ENCODE results near the gene RPAP2. TPM values are rescaled to one million over a fixed set of nuclear protein-coding genes. Genes with fewer than 3 reads are reported as not detected.
"Not testable (repeated sequence)": the region's sequence is repeated elsewhere in the genome, so short reads cannot be mapped to it uniquely, and the experiment has no call there.

Gene RPAP2
- 0.86 and 1.3 TPM in 2 replicates for total RNA-seq (2014; rRNA removed; shearing (Covaris generic))

- peak; percentile 89 for DNase-seq (ENCODE audit: low spot score)
Measured at GRCh38 chr1:92298573-92299476, at the start of gene RPAP2, which contains the start of gene GLMN. TSS of gene RPAP2 (plus strand) at chr1:92299059. CDS start at chr1:92299074, 15 bp downstream. TSS of gene GLMN (minus strand) at chr1:92298987. CDS start at chr1:92297999, 988 bp downstream.

GRCh38 chr1:92254714-92255113 is 44.1 kb upstream of the RPAP2 start:
- not testable (repeated sequence) for DNase-seq (ENCODE audit: low spot score)

- no peak for DNase-seq (ENCODE audit: low spot score)
Measured at GRCh38 chr1:92259350-92259749, 39.5 kb upstream of the RPAP2 start.

DNA sequence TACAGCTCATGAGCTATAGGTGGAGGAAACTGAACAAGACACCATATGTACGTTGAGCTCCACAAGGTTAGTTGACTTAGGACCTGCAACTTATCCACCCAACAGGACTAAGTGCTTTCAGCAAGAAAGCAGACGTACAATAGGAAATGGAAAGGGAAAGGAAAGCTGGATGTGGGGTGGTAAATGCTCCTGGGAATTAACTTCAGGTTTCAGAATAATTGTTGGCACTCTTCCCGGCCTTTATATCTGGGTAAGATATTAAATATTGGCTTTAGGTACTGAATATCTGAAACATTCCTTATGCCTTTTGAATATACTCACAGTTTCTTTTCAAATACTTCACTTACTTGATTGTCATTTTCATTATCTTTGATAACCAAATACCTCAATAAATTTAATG is 36.3 kb upstream of the RPAP2 start:
- DNase-seq (ENCODE audit: low spot score) = no peak

GRCh38 chr1:92273039-92273438 is 25.8 kb upstream of the RPAP2 start:
- DNase-seq (ENCODE audit: low spot score) = no peak

- DNase-seq (ENCODE audit: low spot score) = no peak
Measured at GRCh38 chr1:92274939-92275338, 23.9 kb upstream of the RPAP2 start.

GRCh38 chr1:92276082-92276481 is 22.8 kb upstream of the RPAP2 start:
- DNase-seq (ENCODE audit: low spot score) = no peak

GRCh38 chr1:92277105-92277723 is 21.6 kb upstream of the RPAP2 start:
- no peak for DNase-seq (ENCODE audit: low spot score)

DNA sequence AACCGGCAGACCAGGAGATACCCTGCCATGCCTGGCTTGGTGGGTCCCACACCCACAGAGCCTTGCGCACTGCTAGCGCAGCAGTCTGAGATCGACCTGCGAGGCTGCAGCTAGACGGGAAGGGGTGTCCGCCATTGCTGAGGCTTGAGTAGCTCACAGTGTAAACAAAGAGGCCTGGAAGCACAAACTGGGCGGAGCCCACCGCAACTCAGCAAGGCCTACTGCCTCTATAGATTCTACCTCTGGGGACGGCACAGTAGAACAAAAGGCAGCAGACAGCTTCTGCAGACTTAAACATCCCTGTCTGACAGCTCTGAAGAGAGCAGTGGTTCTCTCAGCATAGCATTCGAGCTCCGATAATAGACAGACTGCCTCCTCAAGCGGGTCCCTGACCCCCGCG is 19.1 kb upstream of the RPAP2 start:
- DNase-seq (ENCODE audit: low spot score) = not testable (repeated sequence)

DNA sequence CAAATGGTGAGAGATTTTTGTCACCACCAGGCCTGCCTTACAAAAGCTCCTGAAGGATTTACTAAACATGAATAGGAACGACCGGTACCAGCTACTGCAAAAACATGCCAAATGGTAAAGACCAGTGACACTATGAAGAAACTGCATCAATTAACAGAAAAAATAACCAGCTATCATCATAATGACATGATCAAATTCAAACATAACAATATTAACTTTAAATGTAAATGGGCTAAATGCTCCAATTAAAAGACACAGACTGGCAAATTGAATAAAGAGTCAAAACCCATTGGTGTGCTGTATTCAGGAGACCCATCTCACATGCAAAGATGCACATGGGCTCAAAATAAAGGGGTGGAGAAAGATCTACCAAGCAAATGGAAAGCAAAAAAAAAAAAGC is 17.4 kb upstream of the RPAP2 start:
- DNase-seq (ENCODE audit: low spot score) = not testable (repeated sequence)

DNA sequence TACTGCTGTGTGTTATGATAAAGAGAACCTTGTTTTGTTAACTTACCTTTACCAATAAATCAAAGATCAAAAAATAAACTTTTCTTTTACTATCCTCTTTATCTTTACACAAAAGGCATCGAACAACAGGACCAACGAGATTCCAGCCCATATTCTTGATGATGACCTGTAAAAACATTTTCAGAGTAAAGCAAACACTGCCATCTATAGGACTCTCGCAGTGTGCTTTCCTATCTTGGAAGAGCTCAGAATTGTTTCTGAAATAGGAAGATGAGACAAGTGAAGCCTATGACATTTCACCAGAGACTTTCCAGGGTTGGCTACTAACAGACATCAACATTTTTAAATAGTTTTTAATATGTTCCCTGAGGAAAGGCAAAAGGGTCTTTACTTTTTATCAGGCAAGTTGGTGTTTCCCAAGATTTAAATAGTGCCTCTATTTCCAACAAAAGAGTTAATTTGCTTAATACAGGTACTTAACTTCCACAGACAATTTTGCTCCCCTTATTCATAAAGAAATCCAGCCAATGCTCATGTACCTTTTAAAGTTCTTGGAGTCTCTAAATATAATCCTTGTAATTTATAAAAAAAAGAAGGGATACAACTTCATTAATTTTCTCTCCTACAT is 7.4 kb upstream of the RPAP2 start:
- peak; percentile 71 for DNase-seq (ENCODE audit: low spot score)

- DNase-seq (ENCODE audit: low spot score) = no peak
Measured at GRCh38 chr1:92298213-92298572, 666 bp upstream of the RPAP2 start.

- DNase-seq (ENCODE audit: low spot score) = peak; percentile 35
Measured at GRCh38 chr1:92299477-92300150, 755 bp downstream of the RPAP2 start.

GRCh38 chr1:92301021-92301420 is 2.2 kb downstream of the RPAP2 start:
- DNase-seq (ENCODE audit: low spot score) = no peak

DNA sequence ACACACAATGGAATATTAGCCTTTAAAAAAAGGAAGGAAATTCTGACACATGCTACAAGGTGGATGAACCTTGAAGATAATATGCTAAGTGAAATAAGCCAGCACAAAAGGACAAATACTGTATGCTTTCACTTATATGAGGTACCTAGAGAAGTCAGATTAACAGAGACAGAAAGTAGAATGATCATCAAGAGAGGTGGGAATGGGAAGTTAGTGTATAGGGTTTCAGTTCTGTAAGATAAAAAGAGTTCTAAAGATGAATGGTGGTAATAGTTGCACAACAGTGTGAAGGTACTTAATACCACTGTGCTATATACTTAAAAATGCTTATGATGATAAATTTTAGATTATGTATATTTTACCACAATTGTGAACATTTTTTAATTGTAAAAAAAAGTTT is 7.2 kb downstream of the RPAP2 start:
- DNase-seq (ENCODE audit: low spot score) = no peak

GRCh38 chr1:92307980-92308379 is 9.1 kb downstream of the RPAP2 start:
- no peak for DNase-seq (ENCODE audit: low spot score)

- DNase-seq (ENCODE audit: low spot score) = peak; percentile 47
Measured at GRCh38 chr1:92310185-92310597, 11.3 kb downstream of the RPAP2 start.

GRCh38 chr1:92314024-92314423 is 15.2 kb downstream of the RPAP2 start:
- DNase-seq (ENCODE audit: low spot score) = no peak

DNA sequence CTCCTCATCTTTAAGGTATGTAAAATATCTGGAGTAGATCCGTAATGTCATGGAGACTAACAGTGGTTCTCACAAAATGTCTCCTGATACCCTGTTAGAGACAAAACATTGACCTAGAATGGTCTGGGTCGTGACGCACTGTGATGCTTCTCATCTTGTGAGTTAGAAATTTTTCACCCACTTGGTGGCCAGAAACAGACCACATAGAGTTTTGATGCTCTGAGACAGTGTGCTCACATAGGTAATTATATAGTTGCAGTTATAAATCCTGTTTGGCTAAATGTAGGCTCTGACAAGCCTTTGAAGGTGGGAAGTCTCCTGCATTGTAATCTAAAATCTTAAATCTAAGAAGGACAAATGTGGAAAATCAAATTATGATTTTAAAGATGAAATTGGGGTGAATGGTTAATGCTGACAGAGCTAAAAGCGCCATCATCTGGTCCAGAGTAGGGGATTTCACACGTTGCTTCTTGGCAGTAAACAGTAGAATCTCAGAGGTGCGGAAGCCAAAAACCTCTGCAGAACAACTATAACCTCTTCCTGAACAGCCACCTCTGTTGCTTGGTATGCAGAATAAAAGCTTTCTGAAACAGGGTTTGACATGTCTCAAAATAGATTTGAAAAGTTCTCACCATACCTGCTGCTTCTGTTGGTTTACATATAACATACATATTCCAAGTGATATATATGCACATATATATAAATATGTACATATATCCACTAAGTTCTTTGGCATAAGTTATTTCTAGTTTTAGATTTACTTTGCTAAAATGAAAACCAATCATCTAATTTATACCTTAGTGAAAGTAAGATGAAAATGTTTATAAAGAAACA is 17.1 kb downstream of the RPAP2 start:
- DNase-seq (ENCODE audit: low spot score) = no peak

GRCh38 chr1:92317836-92318493 is 19.1 kb downstream of the RPAP2 start:
- no peak for DNase-seq (ENCODE audit: low spot score)

Data from HT-29 (cell line).